HG03460 (cell line): Measurements from ENCODE around the gene INKA2.

Experiments used
- ATAC-seq: cut with Tn5 transposase; IDR thresholded peaks from one replicate; pipeline ENCODE4 v1.9.1; 2021; ENCODE audit not compliant: unreplicated experiment

The INKA2 gene

DNA sequence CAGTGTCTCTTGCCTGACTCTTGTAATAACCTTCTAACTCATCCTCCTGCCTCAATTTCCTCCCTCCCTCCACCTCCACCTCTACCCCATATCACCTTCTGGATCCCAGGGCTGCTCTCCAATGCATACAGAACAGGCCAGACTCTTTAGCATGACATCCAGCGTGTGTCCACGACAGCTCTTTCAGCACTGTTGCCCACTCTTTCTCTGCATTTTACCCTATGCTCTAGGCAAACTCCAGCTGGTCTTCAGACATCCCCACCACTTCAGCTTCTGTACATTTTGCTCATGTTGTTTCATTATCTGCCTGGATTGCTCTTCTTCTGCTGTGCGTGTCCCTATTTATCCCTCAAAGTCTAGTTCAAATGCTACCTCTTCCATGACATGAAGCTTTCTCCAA is 4.8 kb downstream of the INKA2 start:
- ATAC-seq: no peak

DNA sequence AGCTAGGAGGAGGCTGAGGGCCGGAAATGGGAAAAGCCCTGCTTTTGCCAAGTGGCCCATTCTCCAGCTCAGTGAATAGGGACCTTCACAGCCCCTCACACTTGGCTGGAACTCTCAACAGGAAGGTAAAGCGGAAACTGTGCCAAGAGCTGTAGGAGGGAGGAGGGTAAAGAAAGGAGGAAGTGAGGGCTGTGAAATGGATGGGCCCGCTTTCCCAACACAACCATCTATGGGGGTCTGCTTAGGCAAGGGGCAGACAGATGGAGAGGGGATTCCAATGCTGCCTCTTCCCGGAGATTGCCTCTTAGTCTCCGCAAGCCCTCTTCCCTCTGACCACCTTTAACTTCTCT is 5.2 kb downstream of the INKA2 start:
- ATAC-seq: no peak

- ATAC-seq: no peak
These were observed 5.8 kb downstream of the INKA2 start for GRCh38 chr1:111733183-111733991.

DNA sequence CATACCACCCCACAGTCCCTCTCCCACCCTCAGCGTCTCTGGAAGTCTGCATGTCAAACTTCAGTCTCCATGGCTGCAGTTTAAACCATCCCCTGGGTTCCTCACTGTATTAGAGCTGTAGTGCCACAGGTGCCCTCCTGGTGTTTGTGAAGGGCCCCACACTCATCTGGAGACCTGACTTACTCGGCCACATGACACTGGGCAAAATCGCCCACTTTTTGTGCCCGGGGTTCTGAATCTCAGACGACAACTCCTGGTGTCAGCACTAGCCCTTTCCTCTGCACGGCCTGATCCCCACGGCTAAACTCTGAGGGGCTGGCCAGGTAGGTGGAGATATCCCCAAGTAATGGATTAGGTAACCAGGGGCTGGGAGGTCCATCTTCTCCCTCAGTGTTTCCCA is 6.5 kb downstream of the INKA2 start:
- ATAC-seq: no peak

GRCh38 chr1:111731956-111732355 is 7.2 kb downstream of the INKA2 start:
- no peak for ATAC-seq

DNA sequence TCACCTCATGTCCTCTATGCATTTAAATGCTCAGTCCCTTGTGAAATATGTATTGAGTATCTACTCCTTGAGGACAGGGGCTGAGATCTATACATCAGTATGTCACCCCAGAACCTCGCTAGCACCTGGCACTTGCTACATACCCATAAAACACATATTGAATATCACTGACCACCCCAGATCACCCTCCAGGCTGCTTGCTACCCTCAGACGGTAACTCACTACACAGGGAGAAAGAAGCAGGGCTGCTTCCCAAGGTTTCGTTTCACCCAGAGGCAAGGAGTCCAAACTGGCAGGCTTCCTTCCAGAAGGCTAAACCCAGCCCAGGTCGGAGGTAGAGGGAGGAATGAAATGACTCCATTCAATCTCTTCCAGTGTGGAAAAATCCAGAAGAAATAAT is 8.5 kb downstream of the INKA2 start:
- ATAC-seq: no peak

DNA sequence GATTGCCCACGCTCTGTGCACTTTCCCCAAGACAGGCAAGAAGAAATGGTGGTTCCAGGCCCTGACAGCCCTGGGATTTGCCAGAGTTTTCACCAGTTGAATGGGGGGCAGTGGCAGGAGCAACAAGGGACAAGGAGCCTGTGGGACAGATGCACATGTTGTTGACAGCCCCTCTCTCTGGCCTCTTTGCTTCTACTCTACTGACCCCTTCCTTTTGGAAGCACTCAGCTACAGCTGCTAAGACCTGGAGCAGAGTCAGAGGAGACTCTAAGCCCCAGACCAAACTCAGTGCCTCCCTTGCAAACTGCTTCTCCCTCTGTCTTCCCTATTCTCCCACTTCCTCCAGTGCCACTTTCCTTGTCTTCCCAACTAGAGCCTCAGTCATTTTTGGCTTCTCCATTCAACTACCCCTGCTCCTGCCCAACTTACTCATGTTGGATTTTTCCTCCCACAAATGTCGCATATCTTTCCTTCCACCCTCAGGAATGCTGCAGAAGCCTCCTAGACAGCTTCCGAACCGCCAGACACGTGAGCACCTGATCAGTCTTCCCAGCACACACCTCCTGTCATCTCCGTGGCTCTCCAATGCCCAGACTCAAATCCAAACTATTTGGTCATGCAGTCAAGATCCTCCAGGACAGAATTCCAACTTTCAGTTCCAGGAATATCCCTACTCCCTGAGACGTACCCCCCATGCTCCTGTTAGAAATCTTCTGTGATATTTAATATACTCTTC is 9.1 kb downstream of the INKA2 start:
- ATAC-seq: no peak

DNA sequence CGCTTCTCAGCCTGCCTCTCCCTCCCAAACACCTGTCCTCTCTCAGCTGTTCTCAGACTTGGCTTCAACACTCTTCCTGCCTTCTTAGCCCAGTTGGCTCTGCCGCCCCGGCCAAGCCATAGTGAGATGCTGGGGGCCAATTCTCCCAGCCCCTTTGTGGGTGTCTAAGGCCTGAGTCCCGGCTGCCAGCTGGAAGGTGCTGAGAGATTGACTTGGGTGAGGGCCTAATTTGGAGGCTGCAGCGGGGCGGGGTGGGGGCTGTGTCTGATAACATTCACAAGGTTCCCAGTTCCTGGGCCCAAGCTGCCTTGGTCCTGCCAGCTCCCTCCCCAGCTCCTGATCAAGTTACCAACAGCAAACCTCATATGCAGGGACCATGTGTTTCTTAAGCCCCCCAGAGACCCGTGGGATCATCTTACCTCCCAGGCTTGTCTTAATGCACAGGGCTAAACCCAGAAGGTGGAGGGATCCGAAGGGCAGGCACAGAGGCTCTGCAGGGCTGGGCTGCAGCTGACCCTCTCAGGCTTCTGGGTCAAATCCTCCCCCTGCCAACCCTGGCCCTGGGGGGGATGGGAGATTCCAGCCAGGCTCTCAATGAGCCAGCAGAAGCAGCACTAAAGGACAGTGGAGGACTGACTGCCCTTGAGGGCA is 9.8 kb downstream of the INKA2 start:
- ATAC-seq: no peak

GRCh38 chr1:111727056-111727455 is 12.1 kb downstream of the INKA2 start:
- ATAC-seq: no peak

- no peak for ATAC-seq
These were observed 14.0 kb downstream of the INKA2 start for GRCh38 chr1:111725192-111725591.

- no peak for ATAC-seq
These were observed 15.3 kb downstream of the INKA2 start for GRCh38 chr1:111723871-111724270.

DNA sequence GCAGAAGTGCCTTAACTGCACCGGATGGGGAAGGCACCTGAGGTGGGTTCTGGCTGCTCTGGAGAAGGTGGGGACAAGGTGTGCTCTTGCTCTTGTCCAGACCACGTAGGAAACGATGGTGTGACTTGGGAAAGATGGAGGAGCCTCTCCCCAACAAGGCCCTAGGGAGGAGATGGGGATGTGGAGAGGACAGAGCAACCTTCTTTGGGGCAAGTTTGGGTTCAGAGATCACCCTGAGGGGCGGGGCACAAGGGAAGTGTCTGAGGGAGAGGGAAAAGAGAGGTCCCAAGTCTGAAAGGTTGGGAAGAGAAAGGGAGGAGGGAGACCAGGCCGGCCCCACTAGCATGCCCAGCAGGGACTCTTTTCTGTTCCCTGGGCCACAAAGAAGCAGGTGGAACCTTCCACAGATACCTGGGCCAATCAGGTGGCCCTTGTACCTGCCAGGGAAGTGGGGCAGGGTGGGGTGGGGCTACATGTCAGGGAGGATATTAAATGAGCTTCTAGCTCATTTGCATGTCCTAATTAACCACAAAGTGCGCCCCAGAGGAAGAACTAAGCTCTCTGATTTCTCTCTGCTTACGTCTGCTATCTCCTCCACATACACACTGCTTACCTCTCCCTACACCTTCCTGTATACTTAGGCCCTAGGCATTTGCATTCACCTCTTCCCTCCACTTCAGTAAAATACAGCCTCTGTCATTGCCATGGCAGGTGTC is 15.9 kb downstream of the INKA2 start:
- ATAC-seq: no peak

- ATAC-seq: no peak
These were observed 18.0 kb downstream of the INKA2 start for GRCh38 chr1:111720977-111721786.

DNA sequence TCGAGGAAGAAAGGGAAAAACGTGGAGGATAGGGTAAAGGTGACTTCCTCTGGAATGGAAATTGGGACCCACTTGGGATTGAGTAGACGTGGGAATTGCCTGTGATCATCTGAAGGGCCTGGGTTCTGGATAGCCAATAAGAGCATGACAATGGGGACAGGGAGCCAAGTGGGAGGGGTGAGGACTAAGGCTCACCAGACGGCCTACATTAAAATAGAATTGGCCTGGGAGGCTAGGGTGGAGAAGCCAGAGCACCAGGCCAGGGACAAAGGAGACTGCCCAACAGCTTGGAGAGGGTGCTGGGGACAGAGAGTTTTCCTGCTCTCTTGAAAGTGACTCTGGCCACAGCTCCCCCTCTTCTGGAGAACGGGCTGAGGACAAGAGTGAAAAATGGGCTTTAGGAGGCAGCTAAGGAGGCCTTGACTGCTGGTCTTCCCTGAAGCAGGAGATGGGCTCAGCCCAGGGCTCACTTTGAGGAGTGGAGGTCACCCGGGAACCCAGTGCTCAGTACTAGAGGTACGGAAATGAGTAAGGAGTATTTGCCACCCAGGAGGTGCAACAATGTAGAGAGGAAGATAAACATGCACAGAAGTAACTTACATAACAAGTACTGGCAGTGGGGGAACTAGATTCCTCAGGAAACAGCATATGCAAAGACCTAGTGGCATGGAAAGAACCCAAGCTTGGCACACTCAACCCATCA is 18.8 kb downstream of the INKA2 start:
- ATAC-seq: no peak

DNA sequence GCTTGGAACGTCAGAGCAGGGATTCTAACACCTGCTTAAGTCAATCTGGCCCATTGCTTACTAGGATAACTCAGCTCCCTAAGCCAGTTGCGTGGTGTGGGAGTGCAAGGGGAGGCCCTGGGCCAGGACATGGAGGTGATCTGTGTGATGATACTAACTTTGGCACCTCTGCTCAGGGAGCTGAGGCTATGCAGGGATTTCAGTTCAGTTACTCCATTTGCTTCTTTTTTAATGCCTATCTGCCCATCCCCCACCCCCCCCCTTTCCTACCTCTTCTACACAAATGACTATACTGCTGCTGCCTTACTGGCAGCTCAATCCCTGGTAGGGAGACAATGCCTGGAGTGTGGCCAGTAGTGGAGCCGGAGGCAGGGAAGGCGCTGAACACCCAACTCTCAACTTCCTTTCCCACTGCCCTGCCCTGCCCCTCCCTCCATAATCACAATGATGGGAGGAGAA is 19.5 kb downstream of the INKA2 start:
- ATAC-seq: no peak

GRCh38 chr1:111719135-111719534 is 20.1 kb downstream of the INKA2 start:
- no peak for ATAC-seq

DNA sequence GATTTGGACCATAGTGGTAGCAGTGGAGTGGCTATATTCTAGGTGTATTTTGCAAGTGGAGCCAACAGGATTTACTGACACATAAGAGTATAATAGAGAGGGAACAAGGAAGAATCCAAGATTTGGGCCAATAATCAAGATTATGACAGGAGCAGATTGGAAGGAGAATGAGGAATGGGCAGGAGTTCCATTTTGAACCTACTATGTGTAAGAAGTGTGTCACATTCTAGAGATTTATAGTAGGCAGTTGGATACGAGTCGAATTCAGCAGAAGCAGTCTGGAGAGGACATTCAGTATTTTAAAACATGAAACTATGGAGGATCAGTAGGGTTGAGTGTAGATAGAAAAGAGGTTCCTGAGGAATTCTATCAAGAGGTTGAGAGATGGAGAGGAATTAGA is 21.7 kb downstream of the INKA2 start:
- ATAC-seq: no peak

DNA sequence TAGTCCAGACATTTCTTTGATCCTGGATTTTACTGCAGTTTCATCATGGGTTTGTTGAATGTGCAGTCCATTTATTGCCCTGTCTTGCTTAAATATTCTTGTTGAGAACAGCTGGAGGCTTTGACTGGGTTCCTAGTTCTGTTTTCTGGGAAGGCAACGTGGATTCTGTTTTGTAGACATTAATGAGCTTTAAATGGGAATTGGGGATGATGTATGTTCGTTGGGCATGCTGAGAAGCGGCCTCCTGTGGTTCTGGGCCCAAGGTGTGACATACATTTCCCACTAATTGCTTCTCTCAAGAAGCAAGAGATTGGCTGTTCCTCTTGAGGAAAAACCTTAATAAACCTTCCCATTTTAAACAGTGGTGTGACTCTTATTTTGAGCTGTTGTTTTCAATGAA is 22.9 kb downstream of the INKA2 start:
- no peak for ATAC-seq

DNA sequence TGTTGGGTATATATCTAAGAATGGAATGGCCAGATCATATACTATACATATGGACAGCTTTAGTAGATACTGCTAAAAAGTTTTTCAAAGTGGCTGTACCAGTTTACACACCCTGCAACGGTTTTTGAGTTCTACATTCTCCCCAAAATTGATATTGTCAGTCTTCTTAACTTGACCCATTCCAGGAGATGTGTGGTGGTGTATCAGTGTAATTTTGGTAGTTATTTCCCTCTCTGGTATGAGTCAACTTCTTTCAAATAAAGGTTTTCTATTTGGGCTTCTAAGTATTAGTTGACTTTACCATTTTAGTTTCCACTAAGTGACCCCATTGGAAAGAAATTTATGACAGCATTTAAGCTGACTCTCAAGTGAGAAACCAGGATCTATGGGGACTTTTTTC is 29.2 kb downstream of the INKA2 start:
- no peak for ATAC-seq

DNA sequence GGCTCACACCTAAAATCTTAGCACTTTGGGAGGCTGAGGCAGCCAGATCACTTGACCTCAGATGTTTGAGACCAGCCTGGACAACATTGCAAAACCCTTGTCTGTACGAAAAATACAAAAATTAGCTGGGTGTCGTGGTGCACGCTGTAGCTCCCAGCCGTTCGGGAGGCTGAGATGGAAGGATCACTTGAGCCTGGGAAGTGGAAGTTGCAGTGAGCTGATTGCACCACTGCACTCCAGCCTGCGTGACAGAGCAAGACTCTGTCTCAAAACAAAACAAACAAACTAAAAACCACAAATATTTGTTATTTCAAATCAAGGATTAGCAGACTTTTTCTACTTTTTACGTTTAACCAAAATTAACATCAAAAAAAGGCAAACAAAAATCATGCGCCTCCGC is 31.3 kb downstream of the INKA2 start:
- no peak for ATAC-seq
